Measurements from ENCODE around the gene SMCO1. TPM values are rescaled to one million over a fixed set of nuclear protein-coding genes. Genes with fewer than 3 reads are reported as not detected.
"Not testable (repeated sequence)": the region's sequence is repeated elsewhere in the genome, so short reads cannot be mapped to it uniquely, and the experiment has no call there.

The SMCO1 gene
- total RNA-seq, 1 donor from 2014 or later, result not detected

DNA sequence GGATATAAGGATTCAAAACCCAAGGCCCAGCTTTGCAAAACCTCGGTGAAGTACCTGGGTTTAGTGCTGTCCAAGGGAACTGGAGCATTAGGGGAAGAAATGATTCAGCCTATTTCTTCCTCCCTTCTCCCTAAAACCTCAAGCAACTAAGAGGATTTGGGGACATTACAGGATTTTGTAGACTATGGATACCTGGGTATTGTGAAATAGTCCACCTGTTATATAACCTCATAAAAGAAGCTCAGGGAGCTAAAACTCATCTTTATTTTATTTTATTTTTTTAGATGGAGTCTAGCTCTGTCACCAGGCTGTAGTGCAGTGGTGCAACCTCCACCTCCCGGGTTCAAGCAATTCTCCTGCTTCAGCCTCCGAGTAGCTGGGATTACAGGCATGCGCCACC, 8.7 kb upstream of the SMCO1 start:
- H3K9me3 Mint-ChIP-seq (ENCODE audit: unreplicated experiment), result no peaks in the 10 kb centered on the region

DNA sequence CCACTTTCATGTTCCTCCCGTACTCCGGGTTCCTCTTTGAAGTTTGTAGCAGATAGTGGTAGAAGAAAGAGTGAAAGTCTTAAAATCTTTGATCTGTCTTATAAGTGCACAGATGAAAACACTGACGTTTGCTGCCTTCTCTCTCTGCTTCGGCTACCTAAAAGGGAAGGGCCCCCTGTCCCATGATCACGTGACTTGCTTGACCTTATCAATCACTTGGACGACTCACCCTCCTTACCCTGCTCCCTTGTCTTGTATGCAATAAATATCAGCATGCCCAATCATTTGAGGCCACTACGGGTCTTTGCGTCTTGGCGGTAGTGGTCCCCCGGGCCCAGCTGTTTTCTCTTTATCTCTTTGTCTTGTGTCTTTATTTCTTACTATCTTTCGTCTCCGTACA, 6.1 kb upstream of the SMCO1 start:
- H3K9me3 Mint-ChIP-seq (ENCODE audit: unreplicated experiment); DNase-seq (ENCODE audit: extremely low spot score, unreplicated experiment); H3K4me1 Mint-ChIP-seq (ENCODE audit: unreplicated experiment); H3K36me3 Mint-ChIP-seq (ENCODE audit: unreplicated experiment); H3K27ac Mint-ChIP-seq (ENCODE audit: unreplicated experiment); H3K4me3 Mint-ChIP-seq (ENCODE audit: unreplicated experiment); H3K27me3 Mint-ChIP-seq (ENCODE audit: unreplicated experiment): not testable (repeated sequence)

More for the DNA sequence above, 8.7 kb upstream of the SMCO1 start:
- no peak for DNase-seq (ENCODE audit: extremely low spot score, unreplicated experiment)
- TF ChIP-seq, protein P1, sequence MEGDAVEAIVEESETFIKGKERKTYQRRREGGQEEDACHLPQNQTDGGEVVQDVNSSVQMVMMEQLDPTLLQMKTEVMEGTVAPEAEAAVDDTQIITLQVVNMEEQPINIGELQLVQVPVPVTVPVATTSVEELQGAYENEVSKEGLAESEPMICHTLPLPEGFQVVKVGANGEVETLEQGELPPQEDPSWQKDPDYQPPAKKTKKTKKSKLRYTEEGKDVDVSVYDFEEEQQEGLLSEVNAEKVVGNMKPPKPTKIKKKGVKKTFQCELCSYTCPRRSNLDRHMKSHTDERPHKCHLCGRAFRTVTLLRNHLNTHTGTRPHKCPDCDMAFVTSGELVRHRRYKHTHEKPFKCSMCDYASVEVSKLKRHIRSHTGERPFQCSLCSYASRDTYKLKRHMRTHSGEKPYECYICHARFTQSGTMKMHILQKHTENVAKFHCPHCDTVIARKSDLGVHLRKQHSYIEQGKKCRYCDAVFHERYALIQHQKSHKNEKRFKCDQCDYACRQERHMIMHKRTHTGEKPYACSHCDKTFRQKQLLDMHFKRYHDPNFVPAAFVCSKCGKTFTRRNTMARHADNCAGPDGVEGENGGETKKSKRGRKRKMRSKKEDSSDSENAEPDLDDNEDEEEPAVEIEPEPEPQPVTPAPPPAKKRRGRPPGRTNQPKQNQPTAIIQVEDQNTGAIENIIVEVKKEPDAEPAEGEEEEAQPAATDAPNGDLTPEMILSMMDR (IDR thresholded peaks at IDR 0.05), result no peak
- Mint-ChIP-seq H3K27ac (ENCODE audit: unreplicated experiment) (no peak overlapping the region), H3K4me1 (ENCODE audit: unreplicated experiment) (peaks cover 3% of the 10 kb centered on the region), H3K4me3 (ENCODE audit: unreplicated experiment) (no peak overlapping the region), H3K27me3 (ENCODE audit: unreplicated experiment) (no peaks in the 10 kb centered on the region), H3K36me3 (ENCODE audit: unreplicated experiment) (no peaks in the 10 kb centered on the region)

DNA sequence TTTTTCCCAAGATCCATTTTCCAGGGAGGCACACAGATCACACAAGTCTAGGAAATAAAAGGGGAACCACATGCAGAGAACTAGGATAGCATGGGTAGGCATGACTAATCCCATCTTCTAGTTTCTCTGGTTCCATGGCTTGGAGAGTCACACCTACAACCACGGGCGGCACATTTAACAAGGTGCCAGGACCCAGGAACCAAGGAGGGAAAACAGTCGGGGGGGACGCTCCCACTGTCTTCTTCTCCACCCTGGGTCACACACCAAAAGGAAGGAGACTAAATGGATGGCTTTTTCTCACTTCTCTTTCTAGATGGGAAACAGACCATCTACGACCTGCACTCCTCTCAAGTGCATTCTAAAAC, 4.6 kb upstream of the SMCO1 start:
- DNase-seq (ENCODE audit: extremely low spot score, unreplicated experiment), result no peak
- H3K27me3 Mint-ChIP-seq (ENCODE audit: unreplicated experiment), result no peaks in the 10 kb centered on the region
- no peaks in the 10 kb centered on the region for H3K36me3 Mint-ChIP-seq (ENCODE audit: unreplicated experiment)
- no peaks in the 10 kb centered on the region for H3K9me3 Mint-ChIP-seq (ENCODE audit: unreplicated experiment)
- TF ChIP-seq, protein P1 (IDR thresholded peaks at IDR 0.05), result no peak
- no peak overlapping the region for H3K27ac Mint-ChIP-seq (ENCODE audit: unreplicated experiment)
- no peak overlapping the region for H3K4me3 Mint-ChIP-seq (ENCODE audit: unreplicated experiment)
- no peaks in the 10 kb centered on the region for H3K4me1 Mint-ChIP-seq (ENCODE audit: unreplicated experiment)

DNA sequence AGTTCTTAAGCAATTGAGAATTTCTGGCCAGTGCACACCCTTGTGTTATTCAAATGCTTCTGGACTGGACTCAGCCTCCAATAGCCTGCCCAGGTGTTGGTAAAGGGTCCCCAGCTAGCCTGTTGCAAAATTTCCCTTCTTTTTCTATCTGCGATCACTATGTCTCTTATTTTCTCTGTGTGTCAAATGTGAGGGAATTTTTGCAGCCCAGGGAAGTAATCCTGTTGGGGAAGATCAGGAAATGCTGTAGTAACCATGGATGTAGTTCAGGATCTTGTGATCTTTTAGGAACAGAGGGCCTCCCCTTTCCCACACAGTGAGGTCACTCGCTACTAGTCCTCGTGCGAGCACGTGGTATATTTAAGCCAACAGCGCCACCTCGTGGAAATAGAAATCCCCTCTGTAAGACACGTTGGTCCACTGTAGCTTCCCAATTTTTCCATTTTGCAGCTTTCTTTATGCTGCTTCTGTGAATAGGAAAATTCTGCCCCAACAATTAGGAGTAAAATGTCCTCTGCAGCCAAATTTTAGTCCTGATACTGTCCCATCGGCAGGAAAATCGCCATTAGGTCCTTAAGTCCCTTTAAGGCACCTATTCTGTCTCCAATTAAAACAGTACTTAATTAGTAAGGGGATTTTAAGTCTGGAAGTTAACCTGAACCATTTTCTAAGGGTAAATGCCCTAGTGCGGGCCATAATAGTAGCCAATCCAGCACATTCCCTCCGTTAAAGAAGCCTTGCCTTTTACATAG, 4.0 kb upstream of the SMCO1 start:
- H3K36me3 Mint-ChIP-seq (ENCODE audit: unreplicated experiment), result no peaks in the 10 kb centered on the region
- DNase-seq (ENCODE audit: extremely low spot score, unreplicated experiment), result no peak
- H3K4me1 Mint-ChIP-seq (ENCODE audit: unreplicated experiment), result no peaks in the 10 kb centered on the region
- no peaks in the 10 kb centered on the region for H3K27me3 Mint-ChIP-seq (ENCODE audit: unreplicated experiment)
- no peak overlapping the region for H3K27ac Mint-ChIP-seq (ENCODE audit: unreplicated experiment)
- TF ChIP-seq, protein P1 (IDR thresholded peaks at IDR 0.05), result peak; percentile 65
- H3K4me3 Mint-ChIP-seq (ENCODE audit: unreplicated experiment), result no peak overlapping the region
- H3K9me3 Mint-ChIP-seq (ENCODE audit: unreplicated experiment), result no peaks in the 10 kb centered on the region

DNA sequence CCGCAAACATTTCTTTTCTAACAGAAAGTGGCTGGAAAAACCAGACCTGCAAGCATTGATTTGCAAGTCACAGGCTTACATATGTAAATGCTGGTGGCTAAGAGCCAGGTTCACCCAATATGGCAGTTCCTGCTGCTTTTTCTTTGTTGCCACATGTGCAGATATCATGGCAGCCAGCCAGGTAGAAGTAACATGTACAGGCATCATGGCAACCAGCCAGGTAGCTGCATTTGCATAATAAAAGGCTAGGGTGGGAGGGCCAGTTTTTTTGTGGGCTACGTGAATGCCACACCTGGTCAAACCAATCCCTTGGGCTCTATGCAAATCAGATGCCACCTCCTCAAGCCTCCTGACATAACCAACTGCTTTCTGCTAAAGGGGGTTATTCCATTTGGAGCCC, 2.8 kb upstream of the SMCO1 start:
- no peaks in the 10 kb centered on the region for H3K9me3 Mint-ChIP-seq (ENCODE audit: unreplicated experiment)
- no peak overlapping the region for H3K4me3 Mint-ChIP-seq (ENCODE audit: unreplicated experiment)
- no peaks in the 10 kb centered on the region for H3K4me1 Mint-ChIP-seq (ENCODE audit: unreplicated experiment)
- no peak overlapping the region for H3K27ac Mint-ChIP-seq (ENCODE audit: unreplicated experiment)
- no peak for DNase-seq (ENCODE audit: extremely low spot score, unreplicated experiment)
- no peaks in the 10 kb centered on the region for H3K27me3 Mint-ChIP-seq (ENCODE audit: unreplicated experiment)
- TF ChIP-seq, protein P1 (IDR thresholded peaks at IDR 0.05), result no peak
- no peaks in the 10 kb centered on the region for H3K36me3 Mint-ChIP-seq (ENCODE audit: unreplicated experiment)
